Gastrocnemius medialis (tissue), 4 donors: ENCODE data around the gene TCERG1L. TPM values are rescaled to one million over a fixed set of nuclear protein-coding genes. Genes with fewer than 3 reads are reported as not detected.

ENCODE experiments used
- ATAC-seq, 2 donors: fragments of 150-250 bp; one replicate each; pipeline ENCODE4 v1.9.1; 2016
- DNase-seq, 2 donors: peaks; one replicate each; pipeline ENCODE4 v3.0.0-alpha.2; 2019
- H3K27ac ChIP-seq, 4 donors: fragments of 200-600 bp; sonication (generic); 1 replicate in 1 of 4; 2 replicates in 3 of 4; pipeline ENCODE4 v1.5.1; 2016 to 2018; ENCODE audit warnings: mild to moderate bottlenecking in 2 of 4, moderate library complexity in 1 of 4
- H3K27me3 ChIP-seq, 3 donors: fragments of 200-600 bp; sonication (generic) in 2 of 3; 1 replicate in 1 of 3; 2 replicates in 2 of 3; pipeline versions ENCODE4 v1.5.1 to v1.6.0; 2016 to 2019; ENCODE audit warnings: mild to moderate bottlenecking in 1 of 3, moderate library complexity in 1 of 3
- H3K36me3 ChIP-seq, 2 donors: fragments of 200-600 bp; sonication (generic) in 1 of 2; one replicate each; pipeline ENCODE4 v1.5.1; 2017 to 2018
- H3K4me1 ChIP-seq, 2 donors: fragments of 200-600 bp; sonication (generic) in 1 of 2; one replicate each; pipeline ENCODE4 v1.5.1; 2016 to 2017; ENCODE audit warnings: mild to moderate bottlenecking in 2 of 2
- H3K4me3 ChIP-seq, 4 donors: fragments of 200-600 bp; sonication (generic) in 3 of 4; 1 replicate in 1 of 4; 2 replicates in 3 of 4; pipeline ENCODE4 v1.5.1; 2016 to 2019; ENCODE audit warnings: mild to moderate bottlenecking in 2 of 4
- H3K9me3 ChIP-seq, 3 donors: fragments of 200-600 bp; sonication (generic) in 2 of 3; 1 replicate in 1 of 3; 2 replicates in 2 of 3; pipeline ENCODE4 v1.5.1; 2016 to 2019
- CTCF ChIP-seq, 5 experiments: fragments of 450-650 bp in 3 of 5; fragments of 200-600 bp in 2 of 5; sonication (generic) in 2 of 5; IDR thresholded peaks in 4 of 5; conservative IDR thresholded peaks in 1 of 5; 1 replicate in 4 of 5; 2 replicates in 1 of 5; pipeline ENCODE4 v1.5.1; 2016 to 2019; ENCODE audit warnings: antibody characterized with exemption in 5 of 5, mild to moderate bottlenecking in 3 of 5, moderate library complexity in 3 of 5
- POLR2A ChIP-seq, 2 donors: fragments of 450-650 bp; IDR thresholded peaks; one replicate each; pipeline ENCODE4 v1.6.1; 2017; ENCODE audit warnings: antibody characterized with exemption in 2 of 2, mild to moderate bottlenecking in 2 of 2, moderate library complexity in 2 of 2
- in situ Hi-C, 4 donors: fragments of 200-750 bp; cut with MboI; loops; one replicate each; pipeline versions ENCODE4 v1.15.0 to v1.8.0; 2017; ENCODE audit warnings: low sequenced_read_pairs in 4 of 4
- intact Hi-C: fragments of 100-400 bp; cut with DNase I; formaldehyde crosslinking; loops from one replicate; pipeline ENCODE4 v1.15.1; 2023; ENCODE audit warnings: low total_unique reads
- total RNA-seq, 4 donors: library from RNA; depleted of rRNA; stranded (reverse); fragments of >200 nt; gene quantifications; one replicate each; pipeline versions ENCODE4 v1.1.0 to v1.2.3, GENCODE V29; 2016

Gene TCERG1L
- total RNA-seq, 4 donors from 2014 or later, result not detected

DNA sequence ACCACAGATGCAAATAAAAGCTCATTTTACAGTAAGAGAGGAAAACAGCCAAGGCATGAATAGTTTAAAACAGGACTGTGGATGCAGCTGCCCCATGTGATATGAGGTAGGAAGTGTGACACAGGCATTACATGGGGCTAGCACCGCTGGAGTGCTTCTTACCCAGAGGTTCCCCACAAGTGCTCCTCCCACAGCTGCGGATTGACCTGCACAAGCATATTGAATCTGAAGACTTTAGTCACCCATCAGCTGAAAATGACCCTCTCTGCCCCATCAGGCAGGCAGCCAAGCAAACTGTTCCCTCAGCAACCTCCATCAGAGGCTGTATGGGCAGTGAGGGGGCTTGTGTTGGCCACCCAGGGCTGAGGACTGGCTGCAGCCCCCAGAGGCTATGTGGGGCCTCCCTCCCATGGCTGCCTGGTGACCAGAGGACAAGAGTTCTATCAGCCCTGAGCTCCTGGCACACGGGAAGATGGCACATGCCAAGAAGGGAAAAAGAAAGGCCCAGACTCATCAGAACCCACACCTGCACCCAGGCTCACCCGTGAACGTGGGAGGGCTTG lies 98.7 kb downstream of the TCERG1L start:
- H3K36me3 ChIP-seq, result no peaks in the 10 kb centered on the region
- no peak overlapping the region for H3K27ac ChIP-seq
- DNase-seq (no peak), ATAC-seq (no peak)
- H3K4me3 ChIP-seq, result no peak overlapping the region
- H3K4me1 ChIP-seq, result no peaks in the 10 kb centered on the region
- peaks cover 0 to 8% (median 0%) of the 10 kb centered on the region in 3 donors for H3K27me3 ChIP-seq
- in situ Hi-C loops (no loop called here), intact Hi-C loops (no loop called here)
- TF ChIP-seq CTCF (IDR thresholded peaks at IDR 0.05 in 4 of 5, conservative IDR thresholded peaks at IDR 0.05 in 1 of 5), result no peak
- no peak for TF ChIP-seq POLR2A (IDR thresholded peaks at IDR 0.05)
- H3K9me3 ChIP-seq, result no peaks in the 10 kb centered on the region

- no peak for DNase-seq
- in situ Hi-C loops, result no loop called here
- H3K4me1 ChIP-seq, result no peaks in the 10 kb centered on the region
- H3K27ac ChIP-seq, result no peak overlapping the region
- intact Hi-C loops, result no loop called here
- no peaks in the 10 kb centered on the region for H3K36me3 ChIP-seq
- ATAC-seq, result no peak
- H3K27me3 ChIP-seq, result peaks cover 0 to 8% (median 0%) of the 10 kb centered on the region in 3 donors
- H3K4me3 ChIP-seq, result no peak overlapping the region
- H3K9me3 ChIP-seq, result no peaks in the 10 kb centered on the region
- no peak for TF ChIP-seq POLR2A (IDR thresholded peaks at IDR 0.05)
- no peak for TF ChIP-seq CTCF (IDR thresholded peaks at IDR 0.05 in 4 of 5, conservative IDR thresholded peaks at IDR 0.05 in 1 of 5)
Measured at GRCh38 chr10:131211965-131212619, 99.4 kb downstream of the TCERG1L start.

DNA sequence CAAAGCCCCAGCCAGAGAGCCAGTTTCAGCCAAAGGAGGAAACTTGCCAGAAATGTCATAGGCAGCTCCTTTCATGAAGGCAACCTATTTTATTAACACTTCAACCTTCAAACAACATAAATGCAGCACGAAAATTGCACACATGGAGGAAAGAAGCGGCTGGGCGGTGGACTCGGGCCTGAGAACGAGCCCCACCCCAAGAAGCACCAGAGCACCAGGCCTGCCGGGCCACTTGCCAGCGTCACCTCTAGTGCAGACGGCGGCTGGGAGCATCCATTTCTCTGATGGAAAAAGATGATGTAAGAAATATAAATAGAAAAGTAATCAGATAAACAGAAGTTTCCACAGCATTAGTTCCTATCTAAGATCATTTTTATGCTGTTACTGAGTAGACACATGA lies 100.0 kb downstream of the TCERG1L start:
- intact Hi-C loops (no loop called here), in situ Hi-C loops (no loop called here)
- no peak overlapping the region for H3K4me3 ChIP-seq
- ATAC-seq (no peak), DNase-seq (no peak)
- no peak overlapping the region for H3K27ac ChIP-seq
- TF ChIP-seq POLR2A (IDR thresholded peaks at IDR 0.05) (no peak), CTCF (IDR thresholded peaks at IDR 0.05 in 4 of 5, conservative IDR thresholded peaks at IDR 0.05 in 1 of 5) (no peak)
- H3K9me3 ChIP-seq, result no peaks in the 10 kb centered on the region
- H3K36me3 ChIP-seq, result no peaks in the 10 kb centered on the region
- H3K27me3 ChIP-seq, result peaks cover 0 to 8% (median 0%) of the 10 kb centered on the region in 3 donors
- H3K4me1 ChIP-seq, result no peaks in the 10 kb centered on the region

DNA sequence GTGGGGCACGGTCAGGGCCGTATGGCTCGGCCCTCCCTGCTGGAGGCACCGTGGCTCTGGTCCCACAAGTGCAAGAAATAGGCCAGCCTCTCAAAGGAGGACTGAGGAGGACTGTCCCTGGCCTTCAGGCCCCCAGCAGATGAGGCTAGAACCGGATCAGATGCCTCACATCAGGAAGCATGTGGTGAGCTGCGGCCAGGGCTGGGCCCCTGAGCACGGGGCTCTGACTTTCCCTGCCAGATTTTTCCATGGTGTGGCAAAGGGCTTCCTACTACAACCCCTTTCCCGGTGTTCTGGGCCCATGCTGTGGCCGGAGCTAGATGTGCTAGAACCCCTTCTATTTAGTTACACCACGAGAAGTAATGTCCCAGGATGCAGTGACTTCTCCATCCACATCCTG lies 100.4 kb downstream of the TCERG1L start:
- no peak for TF ChIP-seq CTCF (IDR thresholded peaks at IDR 0.05 in 4 of 5, conservative IDR thresholded peaks at IDR 0.05 in 1 of 5)
- TF ChIP-seq POLR2A (IDR thresholded peaks at IDR 0.05), result no peak
- intact Hi-C loops (no loop called here), in situ Hi-C loops (no loop called here)
- H3K36me3 ChIP-seq, result no peaks in the 10 kb centered on the region
- no peak overlapping the region for H3K4me3 ChIP-seq
- H3K27me3 ChIP-seq, result peaks cover 0 to 8% (median 0%) of the 10 kb centered on the region in 3 donors
- H3K27ac ChIP-seq, result no peak overlapping the region
- DNase-seq, result no peak
- no peaks in the 10 kb centered on the region for H3K4me1 ChIP-seq
- no peaks in the 10 kb centered on the region for H3K9me3 ChIP-seq
- ATAC-seq, result no peak
